GM19455 (cell line): ENCODE results near the gene PPDPF.
A peak's percentile ranks its signal among the peaks of the same experiment; 100 is the strongest.

Experiments used
- ATAC-seq: cut with Tn5 transposase; IDR thresholded peaks from one replicate; pipeline ENCODE4 v1.9.1; 2021; ENCODE audit not compliant: unreplicated experiment

Gene PPDPF

GRCh38 chr20:63536241-63536977, 15.8 kb downstream of the PPDPF start:
- no peak for ATAC-seq

GRCh38 chr20:63536997-63537524, 16.5 kb downstream of the PPDPF start, which contains the start of gene PTK6:
Gene PTK6, minus strand, starts transcription at chr20:63537376. Its CDS starts 62 bp downstream, at chr20:63537314.
- ATAC-seq: peak; percentile 25

GRCh38 chr20:63537525-63538203, 17.1 kb downstream of the PPDPF start:
- ATAC-seq: peak; percentile 81

GRCh38 chr20:63538204-63539091, 17.9 kb downstream of the PPDPF start:
- no peak for ATAC-seq

GRCh38 chr20:63539092-63539430, 18.5 kb downstream of the PPDPF start:
- ATAC-seq: no peak

- no peak for ATAC-seq
Measured at GRCh38 chr20:63539441-63540370, 19.1 kb downstream of the PPDPF start.

- ATAC-seq: no peak
Measured at GRCh38 chr20:63540417-63541186, 20.0 kb downstream of the PPDPF start.

GRCh38 chr20:63541371-63541770, 20.8 kb downstream of the PPDPF start:
- no peak for ATAC-seq

- ATAC-seq: no peak
Measured at GRCh38 chr20:63542031-63542559, 21.5 kb downstream of the PPDPF start.

- ATAC-seq: no peak
Measured at GRCh38 chr20:63542696-63543095, 22.1 kb downstream of the PPDPF start.

- no peak for ATAC-seq
Measured at GRCh38 chr20:63543131-63543530, 22.6 kb downstream of the PPDPF start.

- no peak for ATAC-seq
Measured at GRCh38 chr20:63543733-63544132, 23.2 kb downstream of the PPDPF start.

GRCh38 chr20:63544241-63544957, 23.8 kb downstream of the PPDPF start:
- ATAC-seq: no peak

- ATAC-seq: no peak
Measured at GRCh38 chr20:63544958-63545516, 24.5 kb downstream of the PPDPF start.

GRCh38 chr20:63545814-63546213, 25.2 kb downstream of the PPDPF start:
- ATAC-seq: no peak

GRCh38 chr20:63546256-63546955, 25.8 kb downstream of the PPDPF start:
- no peak for ATAC-seq

- ATAC-seq: no peak
Measured at GRCh38 chr20:63546956-63547724, 26.6 kb downstream of the PPDPF start.
